GM12892 (cell line): ENCODE data around the gene ROR1.

Experiments
- DNase-seq: peaks from one replicate; pipeline ENCODE4 v3.0.0; 2011; ENCODE audit not compliant: insufficient read length
- FAIRE-seq: peaks from 2 replicates; lab custom pipeline; 2011; peaks lifted over from hg19 to GRCh38; lab: Jason Lieb, UNC
- POLR2A ChIP-seq: IDR thresholded peaks from 2 replicates; pipeline ENCODE4 v1.6.1; 2011; ENCODE audit warnings: low read depth, low read length, control low read depth
- POLR2AphosphoS5 ChIP-seq: IDR thresholded peaks from 2 replicates; pipeline ENCODE4 v1.6.1; 2011; ENCODE audit warnings: low read depth, low read length, control low read depth
- TAF1 ChIP-seq: IDR thresholded peaks from 2 replicates; pipeline ENCODE4 v1.6.1; 2011; ENCODE audit warnings: low read depth, mild to moderate bottlenecking, control low read depth, low read length, borderline replicate concordance

The ROR1 gene

DNA sequence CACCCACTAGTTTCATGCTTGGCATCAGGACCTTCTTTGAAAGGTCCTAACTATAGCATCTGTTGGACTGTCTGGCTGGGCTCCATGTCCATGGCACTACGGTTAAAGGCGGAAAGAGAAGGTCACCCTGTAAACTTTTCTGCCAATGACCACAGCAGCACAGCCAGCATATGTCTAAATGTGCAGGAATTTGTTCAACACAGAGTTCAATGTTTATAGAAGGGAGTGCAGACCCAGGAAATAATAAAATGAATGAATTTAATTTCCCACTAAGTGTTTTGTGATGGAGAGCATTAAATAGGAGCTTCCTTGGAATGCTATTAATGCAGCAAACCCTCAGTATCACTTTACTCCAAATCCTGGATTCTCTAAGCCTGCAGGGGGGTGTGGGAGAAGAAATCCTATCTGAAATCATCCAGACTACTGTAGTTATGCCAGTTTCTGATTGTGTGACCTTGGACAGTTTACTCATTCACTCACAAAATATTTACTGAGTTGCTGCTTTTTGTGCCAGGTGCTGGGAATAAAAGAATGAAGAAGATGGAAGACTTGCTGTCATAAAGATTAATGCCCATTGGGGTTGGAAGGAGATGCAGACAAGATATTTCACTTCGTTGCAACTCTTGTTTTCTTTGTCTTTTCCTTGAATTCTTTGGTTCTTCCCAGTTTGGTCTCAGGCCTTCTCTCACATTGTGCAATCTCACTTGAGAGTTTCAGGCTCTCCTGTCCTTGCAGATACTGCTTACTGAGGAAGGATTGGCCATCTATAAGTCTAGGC, 195.0 kb downstream of the ROR1 start:
- TF ChIP-seq POLR2AphosphoS5 (no peak), POLR2A (no peak), TAF1 (no peak)
- FAIRE-seq (no peak), DNase-seq (no peak)

DNA sequence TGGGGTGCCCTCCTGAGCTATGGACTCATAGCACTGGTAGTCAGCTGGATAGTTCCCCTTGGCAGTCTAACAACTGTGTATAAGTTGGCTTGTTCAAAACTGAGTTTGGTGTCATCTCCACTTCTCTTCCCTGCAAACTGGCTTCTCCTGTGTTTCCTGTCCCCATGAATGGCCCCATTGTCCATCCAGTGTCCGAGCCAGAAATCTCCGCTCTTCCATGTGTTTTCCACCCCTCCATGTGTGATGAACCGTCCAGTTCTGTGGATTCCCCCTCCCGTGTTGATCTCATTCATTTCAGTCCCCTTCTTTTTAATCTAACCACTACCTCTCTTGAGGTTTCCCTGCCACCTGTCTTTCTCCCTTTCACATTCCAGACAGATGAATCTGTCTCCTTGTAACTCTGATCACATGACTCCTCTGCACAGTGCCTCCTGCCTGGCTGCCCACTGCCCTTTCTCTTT, 195.7 kb downstream of the ROR1 start:
- FAIRE-seq (no peak), DNase-seq (no peak)
- TF ChIP-seq POLR2A (no peak), TAF1 (no peak), POLR2AphosphoS5 (no peak)

DNA sequence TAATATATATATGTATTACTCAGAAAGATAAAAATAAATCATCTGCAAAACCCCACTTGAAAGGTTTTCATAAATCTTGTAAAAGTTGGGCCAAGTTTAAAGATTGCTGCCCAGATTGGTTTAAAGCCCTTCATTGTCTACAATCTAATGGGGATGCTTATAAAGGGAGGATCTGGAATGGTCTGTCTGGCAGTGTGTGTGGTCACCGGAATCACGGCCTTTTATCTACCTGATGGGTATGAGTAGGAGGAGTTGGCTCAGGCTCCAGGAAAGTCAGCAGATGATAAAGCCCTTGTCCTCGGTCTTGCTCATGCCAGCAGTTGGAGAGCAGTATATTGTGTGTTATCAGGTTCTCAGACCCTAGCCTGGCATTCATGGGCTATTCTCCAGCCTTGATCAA, 197.7 kb downstream of the ROR1 start:
- no peak for FAIRE-seq
- no peak for TF ChIP-seq TAF1
- no peak for DNase-seq

DNA sequence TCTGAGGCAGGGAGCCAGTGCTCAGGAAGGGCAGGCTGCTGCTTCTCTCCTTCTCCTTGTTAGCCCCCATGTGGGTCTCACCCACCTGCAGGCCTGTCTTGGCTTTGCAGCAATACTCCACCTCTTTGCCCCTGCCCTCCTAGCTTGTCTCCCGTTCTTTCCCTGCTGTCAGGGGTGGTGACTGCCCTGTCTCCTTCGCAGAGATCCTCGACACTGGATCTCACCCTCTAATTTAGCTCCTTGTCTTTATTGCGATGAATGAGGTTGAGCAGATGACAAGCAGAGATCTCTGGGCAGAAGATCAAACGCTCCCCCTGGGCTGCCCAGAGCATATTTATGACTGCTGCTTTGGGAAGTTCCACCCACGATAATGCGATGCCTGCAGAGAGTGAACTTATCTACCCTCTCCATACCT, 199.2 kb downstream of the ROR1 start:
- DNase-seq (no peak), FAIRE-seq (no peak)
- TF ChIP-seq POLR2A (no peak), POLR2AphosphoS5 (no peak), TAF1 (no peak)

DNA sequence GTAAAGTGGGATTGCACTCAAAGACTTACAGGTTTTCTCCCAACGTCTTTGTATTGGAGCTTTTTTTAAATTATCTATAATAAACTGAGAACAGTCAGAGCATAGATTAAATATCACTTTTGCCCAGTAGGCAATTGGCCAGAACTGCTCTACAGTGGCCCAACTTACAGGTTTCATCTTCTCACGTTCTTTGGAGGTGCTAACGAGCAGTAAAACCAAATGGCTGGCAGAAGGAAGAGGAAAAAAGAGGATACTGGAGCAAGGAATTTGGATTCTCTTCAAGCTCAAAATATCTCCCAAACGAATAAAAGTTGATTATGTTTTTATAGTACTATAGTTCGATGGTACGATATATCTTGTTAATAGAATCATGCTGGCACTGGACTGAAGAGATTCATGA, 201.1 kb downstream of the ROR1 start:
- TF ChIP-seq POLR2AphosphoS5 (no peak), POLR2A (no peak), TAF1 (no peak)
- FAIRE-seq (no peak), DNase-seq (no peak)

DNA sequence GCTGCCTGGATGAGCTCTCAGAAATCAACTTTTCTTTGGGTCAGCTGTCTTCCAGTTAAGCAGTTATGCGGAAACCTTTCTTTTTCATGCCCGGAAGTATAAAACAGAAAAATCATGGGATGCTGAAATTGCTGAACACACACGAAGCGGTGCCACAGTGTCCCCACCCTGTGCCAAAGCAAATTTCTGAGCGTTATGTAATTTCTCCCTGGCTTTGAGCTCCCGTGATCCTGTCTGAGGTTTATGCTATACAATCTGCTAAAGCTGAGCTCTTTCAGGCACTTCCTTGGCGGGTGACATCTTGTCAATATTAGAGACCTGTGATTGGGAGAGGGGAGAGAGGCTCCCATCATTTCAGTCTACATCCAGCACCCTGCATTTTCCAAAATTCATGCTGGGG, 201.7 kb downstream of the ROR1 start:
- no peak for FAIRE-seq
- DNase-seq, result no peak
- TF ChIP-seq POLR2A (no peak), TAF1 (no peak), POLR2AphosphoS5 (no peak)

DNA sequence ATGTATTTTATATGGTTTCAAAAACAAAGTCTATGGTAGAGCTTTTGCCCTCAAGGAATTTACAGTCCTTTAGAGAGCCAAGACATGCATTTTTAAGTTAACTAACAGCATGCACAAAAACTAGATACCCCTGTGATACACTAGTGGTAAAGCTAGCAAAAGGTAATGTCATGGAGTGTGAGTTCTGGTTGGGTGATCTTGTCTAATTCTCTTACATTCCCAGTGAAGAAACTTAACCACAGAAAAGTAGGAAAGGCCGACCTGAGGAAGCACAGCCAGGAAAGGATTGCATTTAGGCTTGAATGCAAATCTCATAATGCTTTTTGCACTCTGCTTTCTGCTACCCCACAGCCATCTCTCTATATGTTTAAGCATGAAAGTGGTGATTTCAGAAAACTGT, 202.2 kb downstream of the ROR1 start:
- no peak for TF ChIP-seq TAF1
- TF ChIP-seq POLR2AphosphoS5, result no peak
- TF ChIP-seq POLR2A, result no peak
- FAIRE-seq, result no peak
- DNase-seq, result no peak

DNA sequence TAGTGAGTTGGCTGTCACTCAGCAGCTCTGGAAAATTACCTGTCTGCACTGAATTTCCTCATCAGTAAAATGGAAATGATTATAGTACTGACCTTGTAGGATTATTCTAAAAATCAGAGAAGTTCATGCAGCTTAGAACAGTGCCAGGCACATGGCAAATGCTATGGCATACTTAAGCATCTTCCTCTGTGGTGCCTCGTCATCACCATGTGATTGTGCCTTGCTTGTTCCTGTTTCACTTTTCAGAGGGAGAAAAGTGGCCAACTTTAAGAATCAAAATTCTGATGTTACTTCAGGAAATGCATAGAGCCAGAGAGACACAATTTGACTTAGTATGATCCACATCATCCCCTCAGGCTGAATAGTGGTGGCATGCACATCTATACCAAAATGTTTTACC, 203.6 kb downstream of the ROR1 start:
- DNase-seq (no peak), FAIRE-seq (no peak)
- TF ChIP-seq POLR2A (no peak), POLR2AphosphoS5 (no peak), TAF1 (no peak)

DNA sequence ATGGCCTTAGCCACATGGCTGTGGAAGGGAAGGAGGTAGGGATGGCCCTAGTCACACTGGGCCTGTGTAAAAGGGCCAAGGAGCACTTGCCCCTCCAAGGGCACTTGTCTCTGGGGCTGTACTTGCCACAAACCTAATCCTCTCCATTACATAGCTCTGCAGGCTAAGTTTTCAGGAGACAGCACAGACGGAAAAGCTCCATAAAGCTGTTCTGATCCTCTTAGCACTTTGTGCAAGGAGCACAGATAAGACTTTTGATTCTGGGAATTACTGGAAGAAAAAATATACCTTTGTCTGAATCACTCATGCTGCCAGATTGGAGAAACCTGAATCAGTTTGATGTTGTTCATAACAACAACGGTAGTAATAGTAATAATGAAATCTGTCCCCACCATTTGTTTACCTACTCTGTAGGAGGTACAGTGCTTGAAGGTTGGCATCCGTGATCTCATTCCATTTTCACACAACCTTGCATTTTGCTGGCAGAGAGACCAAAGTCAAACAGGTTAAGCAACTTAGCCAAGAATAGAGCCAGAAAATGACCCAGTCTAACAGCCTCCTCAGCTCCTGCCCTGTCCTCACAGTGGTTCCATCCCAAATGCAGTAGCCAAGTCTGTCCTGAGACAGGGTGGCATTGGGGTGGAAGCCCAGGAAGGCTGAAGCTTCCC, 207.1 kb downstream of the ROR1 start:
- TF ChIP-seq POLR2A, result no peak
- no peak for TF ChIP-seq TAF1
- TF ChIP-seq POLR2AphosphoS5, result no peak
- no peak for DNase-seq
- no peak for FAIRE-seq

DNA sequence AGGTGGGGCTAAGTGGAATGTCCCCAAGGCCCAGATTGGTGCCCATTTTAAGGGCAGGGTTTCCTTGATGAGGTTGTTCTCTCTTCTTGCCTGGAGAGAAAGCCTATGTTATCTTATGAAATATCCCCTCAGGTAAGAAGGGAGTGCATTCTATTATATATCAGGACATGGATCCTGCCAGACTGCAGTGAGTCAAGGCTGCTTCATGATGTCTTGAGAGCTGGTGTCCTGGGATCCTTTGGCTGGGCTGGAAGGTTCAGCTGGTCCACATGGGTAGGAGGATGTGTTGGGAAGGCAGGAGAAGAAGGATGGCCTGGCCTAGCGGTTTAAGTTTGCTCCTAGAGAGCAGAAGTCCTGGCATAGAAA, 207.6 kb downstream of the ROR1 start:
- DNase-seq, result no peak
- TF ChIP-seq POLR2AphosphoS5, result no peak
- no peak for TF ChIP-seq POLR2A
- no peak for TF ChIP-seq TAF1
- no peak for FAIRE-seq

DNA sequence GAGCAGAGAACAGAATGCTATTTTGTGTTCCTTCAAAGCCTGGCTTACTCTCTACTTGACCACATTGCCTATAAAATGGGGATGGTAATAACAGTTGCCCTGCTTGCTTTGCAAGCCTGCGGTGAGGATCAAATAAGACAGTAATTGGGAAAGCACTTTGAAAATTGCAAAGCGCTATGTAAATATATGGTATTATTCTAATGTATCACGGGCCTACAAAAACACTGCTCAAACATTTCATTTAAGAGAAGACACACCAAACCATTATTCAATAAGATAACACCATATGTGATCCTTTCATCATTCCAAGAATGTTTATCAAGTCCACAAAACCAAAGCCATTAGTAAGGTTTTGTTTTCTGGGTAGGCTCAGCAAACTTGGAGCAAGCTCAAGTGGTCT, 208.4 kb downstream of the ROR1 start:
- DNase-seq (no peak), FAIRE-seq (no peak)
- TF ChIP-seq POLR2A (no peak), TAF1 (no peak)
